ENCODE measurements around the gene MYO7A. TPM values are rescaled to one million over a fixed set of nuclear protein-coding genes. Genes with fewer than 3 reads are reported as not detected.
A peak's percentile ranks its signal among the peaks of the same experiment; 100 is the strongest.

Gene MYO7A
- total RNA-seq, 1 donor from 2014 or later: 0.97 TPM

GRCh38 chr11:77211040-77211451 lies 83.0 kb downstream of the MYO7A start:
- H3K4me3 Mint-ChIP-seq: no peak overlapping the region
- peaks cover 6% of the 10 kb centered on the region for H3K27me3 Mint-ChIP-seq (ENCODE audit: insufficient read depth, low read depth)
- no peak overlapping the region for H3K27ac Mint-ChIP-seq
- Histone ChIP-seq H3K4me3 (no peak overlapping the region), H3K4me2 (no peak overlapping the region), H3F3A (ENCODE audit: low read depth) (no peaks in the 10 kb centered on the region), H3K27me3 (no peaks in the 10 kb centered on the region), H3K36me3 (no peaks in the 10 kb centered on the region), H3K4me1 (no peaks in the 10 kb centered on the region), H3K79me2 (ENCODE audit: low read depth) (no peaks in the 10 kb centered on the region), H3K9ac (no peak overlapping the region), H4K20me1 (ENCODE audit: low read depth) (no peaks in the 10 kb centered on the region), H3K9me3 (ENCODE audit: low read depth) (no peaks in the 10 kb centered on the region), H2AFZ (replicated peaks) (no peak overlapping the region), H3K27ac (no peak overlapping the region)
- no peak for TF ChIP-seq EZH2 (IDR thresholded peaks at IDR 0.05)
- TF ChIP-seq CTCF (IDR thresholded peaks at IDR 0.05): no peak
- TF ChIP-seq EZH2phosphoT487 (IDR thresholded peaks at IDR 0.05): no peak
- no peak for DNase-seq (ENCODE audit: low spot score)
- H3K4me1 Mint-ChIP-seq: peaks cover 4% of the 10 kb centered on the region
- H3K36me3 Mint-ChIP-seq: no peaks in the 10 kb centered on the region
- H3K9me3 Mint-ChIP-seq: no peaks in the 10 kb centered on the region

GRCh38 chr11:77211594-77212251 lies 83.7 kb downstream of the MYO7A start:
- peaks cover 4% of the 10 kb centered on the region for H3K4me1 Mint-ChIP-seq
- Histone ChIP-seq H3K27me3 (no peaks in the 10 kb centered on the region), H3K79me2 (ENCODE audit: low read depth) (no peaks in the 10 kb centered on the region), H3K4me1 (no peaks in the 10 kb centered on the region), H2AFZ (replicated peaks) (no peak overlapping the region), H3K9ac (no peak overlapping the region), H4K20me1 (ENCODE audit: low read depth) (no peaks in the 10 kb centered on the region), H3K4me2 (no peak overlapping the region), H3K27ac (no peak overlapping the region), H3K9me3 (ENCODE audit: low read depth) (no peaks in the 10 kb centered on the region), H3F3A (ENCODE audit: low read depth) (no peaks in the 10 kb centered on the region), H3K4me3 (no peak overlapping the region), H3K36me3 (no peaks in the 10 kb centered on the region)
- TF ChIP-seq EZH2 (IDR thresholded peaks at IDR 0.05) (no peak), CTCF (IDR thresholded peaks at IDR 0.05) (no peak), EZH2phosphoT487 (IDR thresholded peaks at IDR 0.05) (no peak)
- H3K36me3 Mint-ChIP-seq: no peaks in the 10 kb centered on the region
- H3K27ac Mint-ChIP-seq: peak overlapping the region; percentile 54
- H3K9me3 Mint-ChIP-seq: no peaks in the 10 kb centered on the region
- H3K27me3 Mint-ChIP-seq (ENCODE audit: insufficient read depth, low read depth): peaks cover 9% of the 10 kb centered on the region
- no peak overlapping the region for H3K4me3 Mint-ChIP-seq
- DNase-seq (ENCODE audit: low spot score): peak; percentile 0

- H3K4me2 ChIP-seq: no peak overlapping the region
- no peaks in the 10 kb centered on the region for H4K20me1 ChIP-seq (ENCODE audit: low read depth)
- no peaks in the 10 kb centered on the region for H3K9me3 Mint-ChIP-seq
- no peaks in the 10 kb centered on the region for H3F3A ChIP-seq (ENCODE audit: low read depth)
- no peak overlapping the region for H3K9ac ChIP-seq
- no peaks in the 10 kb centered on the region for H3K9me3 ChIP-seq (ENCODE audit: low read depth)
- no peak overlapping the region for H3K4me3 Mint-ChIP-seq
- peaks cover 4% of the 10 kb centered on the region for H3K4me1 Mint-ChIP-seq
- DNase-seq (ENCODE audit: low spot score): peak; percentile 1
- H2AFZ ChIP-seq (replicated peaks): no peak overlapping the region
- H3K36me3 Mint-ChIP-seq: no peaks in the 10 kb centered on the region
- H3K4me1 ChIP-seq: no peaks in the 10 kb centered on the region
- H3K27me3 ChIP-seq: no peaks in the 10 kb centered on the region
- H3K27ac Mint-ChIP-seq: peak overlapping the region; percentile 54
- H3K79me2 ChIP-seq (ENCODE audit: low read depth): no peaks in the 10 kb centered on the region
- no peak overlapping the region for H3K27ac ChIP-seq
- peaks cover 9% of the 10 kb centered on the region for H3K27me3 Mint-ChIP-seq (ENCODE audit: insufficient read depth, low read depth)
- no peaks in the 10 kb centered on the region for H3K36me3 ChIP-seq
- TF ChIP-seq EZH2phosphoT487 (IDR thresholded peaks at IDR 0.05) (no peak), EZH2 (IDR thresholded peaks at IDR 0.05) (no peak), CTCF (IDR thresholded peaks at IDR 0.05) (no peak)
- H3K4me3 ChIP-seq: no peak overlapping the region
These were observed 84.4 kb downstream of the MYO7A start for GRCh38 chr11:77212314-77213007.
